Measurements from ENCODE around the gene MRPL52.

- TF ChIP-seq CTCF (IDR thresholded peaks at IDR 0.05; ENCODE audit: low read depth, low read length) = no peak
- TF ChIP-seq MAX (IDR thresholded peaks at IDR 0.05; ENCODE audit: low read depth, low read length) = no peak
Measured at GRCh38 chr14:22883173-22883976, 53.7 kb downstream of the MRPL52 start, which contains the start of gene REM2.
